Omental fat pad (tissue), 4 donors: ENCODE measurements around the gene MXRA7. TPM values are rescaled to one million over a fixed set of nuclear protein-coding genes. Genes with fewer than 3 reads are reported as not detected.

Experiments used
- ATAC-seq: fragments of 150-250 bp; one replicate; pipeline ENCODE4 v1.9.1; 2016; ENCODE audit warnings: mild to moderate bottlenecking, moderate library complexity; ENCODE audit not compliant: low FRiP score
- DNase-seq: peaks from one replicate; pipeline ENCODE4 v3.0.0-alpha.2; 2019; ENCODE audit warnings: low spot score
- CTCF ChIP-seq, 3 donors: fragments of 450-650 bp; IDR thresholded peaks; one replicate each; pipeline ENCODE4 v1.5.1; 2016 to 2017; ENCODE audit warnings: antibody characterized with exemption in 3 of 3, mild to moderate bottlenecking in 3 of 3, moderate library complexity in 2 of 3
- total RNA-seq, 4 donors: library from RNA; depleted of rRNA; stranded (reverse); fragments of >200 nt; gene quantifications; one replicate each; pipeline ENCODE4 v1.1.0, GENCODE V29; 2016

Gene MXRA7
- total RNA-seq, 4 donors from 2014 or later = 150 to 231 (median 194) TPM

- TF ChIP-seq CTCF (IDR thresholded peaks at IDR 0.05) = no peak
- DNase-seq (no peak), ATAC-seq (no peak)
Measured at GRCh38 chr17:76696763-76697701, 13.7 kb downstream of the MXRA7 start.

GRCh38 chr17:76695059-76695831 is 15.5 kb downstream of the MXRA7 start:
- peak; percentile 46 for ATAC-seq
- no peak for TF ChIP-seq CTCF (IDR thresholded peaks at IDR 0.05)
- DNase-seq = no peak

GRCh38 chr17:76691379-76692191 is 19.2 kb downstream of the MXRA7 start:
- ATAC-seq (no peak), DNase-seq (no peak)
- TF ChIP-seq CTCF (IDR thresholded peaks at IDR 0.05) = no peak

GRCh38 chr17:76690596-76691280 is 20.0 kb downstream of the MXRA7 start:
- TF ChIP-seq CTCF (IDR thresholded peaks at IDR 0.05) = no peak
- DNase-seq = no peak
- ATAC-seq = no peak

- no peak for TF ChIP-seq CTCF (IDR thresholded peaks at IDR 0.05)
- DNase-seq (no peak), ATAC-seq (no peak)
Measured at GRCh38 chr17:76689859-76690258, 20.9 kb downstream of the MXRA7 start.

- DNase-seq = no peak
- peak; percentile 60 for ATAC-seq
- TF ChIP-seq CTCF (IDR thresholded peaks at IDR 0.05) = no peak
Measured at GRCh38 chr17:76688165-76688622, 22.6 kb downstream of the MXRA7 start.
